GM21825 (cell line): Measurements from ENCODE around the gene EPHB2.

Experiments used
- ATAC-seq: cut with Tn5 transposase; IDR thresholded peaks from one replicate; pipeline ENCODE4 v1.9.1; 2021; ENCODE audit warnings: mild to moderate bottlenecking, moderate library complexity; ENCODE audit not compliant: unreplicated experiment

Gene EPHB2

GRCh38 chr1:22777388-22778057 lies 66.9 kb downstream of the EPHB2 start:
- ATAC-seq: no peak

- no peak for ATAC-seq
Measured at GRCh38 chr1:22778408-22778807, 67.8 kb downstream of the EPHB2 start.

- no peak for ATAC-seq
Measured at GRCh38 chr1:22778862-22779520, 68.4 kb downstream of the EPHB2 start.

GRCh38 chr1:22780696-22781095 lies 70.1 kb downstream of the EPHB2 start:
- ATAC-seq: no peak

GRCh38 chr1:22781483-22781882 lies 70.8 kb downstream of the EPHB2 start:
- ATAC-seq: no peak

GRCh38 chr1:22782406-22782805 lies 71.8 kb downstream of the EPHB2 start:
- no peak for ATAC-seq

- ATAC-seq: no peak
Measured at GRCh38 chr1:22784317-22784716, 73.7 kb downstream of the EPHB2 start.

GRCh38 chr1:22784737-22785136 lies 74.1 kb downstream of the EPHB2 start:
- ATAC-seq: no peak

GRCh38 chr1:22786101-22786500 lies 75.5 kb downstream of the EPHB2 start:
- ATAC-seq: no peak

GRCh38 chr1:22786719-22787489 lies 76.3 kb downstream of the EPHB2 start:
- ATAC-seq: no peak

- ATAC-seq: no peak
Measured at GRCh38 chr1:22787636-22788035, 77.0 kb downstream of the EPHB2 start.

- no peak for ATAC-seq
Measured at GRCh38 chr1:22788254-22788661, 77.6 kb downstream of the EPHB2 start.

GRCh38 chr1:22789356-22789994 lies 78.8 kb downstream of the EPHB2 start:
- ATAC-seq: no peak

- ATAC-seq: no peak
Measured at GRCh38 chr1:22790232-22791008, 79.8 kb downstream of the EPHB2 start.

- ATAC-seq: no peak
Measured at GRCh38 chr1:22791831-22792347, 81.2 kb downstream of the EPHB2 start.

- no peak for ATAC-seq
Measured at GRCh38 chr1:22792396-22793160, 81.9 kb downstream of the EPHB2 start.

- no peak for ATAC-seq
Measured at GRCh38 chr1:22793647-22794046, 83.0 kb downstream of the EPHB2 start.

GRCh38 chr1:22794647-22795365 lies 84.2 kb downstream of the EPHB2 start:
- no peak for ATAC-seq

- no peak for ATAC-seq
Measured at GRCh38 chr1:22795366-22795714, 84.7 kb downstream of the EPHB2 start.
